Aorta (tissue), 5 donors: Measurements from ENCODE around the gene HSPG2. TPM values are rescaled to one million over a fixed set of nuclear protein-coding genes. Genes with fewer than 3 reads are reported as not detected.

Experiments
- ATAC-seq: fragments of 200-7000 bp; cut with Tn5 transposase; one replicate; pipeline ENCODE4 v1.9.1; 2022; ENCODE audit warnings: moderate library complexity; ENCODE audit not compliant: low FRiP score
- DNase-seq, 2 donors: peaks; one replicate each; pipeline ENCODE4 v3.0.0-alpha.2; 2020
- H3K27ac ChIP-seq, 2 donors: one replicate each; pipeline ENCODE4 v1.5.1; 2013; ENCODE audit warnings: low read length in 2 of 2, mild to moderate bottlenecking in 2 of 2, moderate library complexity in 2 of 2, control low read depth in 1 of 2, inconsistent platforms in 1 of 2, low read depth in 1 of 2
- H3K27me3 ChIP-seq, 2 donors: one replicate each; pipeline ENCODE4 v1.6.1; 2013; ENCODE audit warnings: control low read depth in 1 of 2, low read length in 1 of 2, mild to moderate bottlenecking in 1 of 2, moderate library complexity in 1 of 2; ENCODE audit not compliant: insufficient read depth in 2 of 2, control insufficient read depth in 1 of 2
- H3K36me3 ChIP-seq, 2 donors: one replicate each; pipeline ENCODE4 v1.6.1; 2013; ENCODE audit warnings: control low read depth in 1 of 2, low read length in 1 of 2, mild to moderate bottlenecking in 1 of 2; ENCODE audit not compliant: insufficient read depth in 2 of 2, control insufficient read depth in 1 of 2
- H3K4me1 ChIP-seq, 2 donors: one replicate each; pipeline ENCODE4 v1.6.1; 2013; ENCODE audit warnings: low read length in 2 of 2, control low read depth in 1 of 2, mild to moderate bottlenecking in 1 of 2, moderate library complexity in 1 of 2; ENCODE audit not compliant: insufficient read depth in 2 of 2, control insufficient read depth in 1 of 2
- H3K4me3 ChIP-seq, 2 donors: one replicate each; pipeline ENCODE4 v1.5.1; 2013; ENCODE audit warnings: low read length in 2 of 2, control low read depth in 1 of 2, mild to moderate bottlenecking in 1 of 2
- H3K9me3 ChIP-seq: one replicate; pipeline ENCODE4 v1.6.1; 2013; ENCODE audit warnings: mild to moderate bottlenecking, low read length; ENCODE audit not compliant: control insufficient read depth
- WGBS, 2 donors: extraction: QIAGEN DNeasy Blood & Tissue Kit; methylation state at CpG; one replicate each; pipeline ENCODE4 v1.1.7; 2013; 5-methylcytosine and 5-hydroxymethylcytosine counted together
- intact Hi-C, 2 donors: fragments of 100-400 bp; cut with DNase I; formaldehyde crosslinking; loops; one replicate each; pipeline versions ENCODE4 v1.14.2 to v1.15.0; 2022
- polyA plus RNA-seq, 2 donors: library from polyadenylated mRNA; stranded (reverse); fragments of 200-250 nt; gene quantifications; one replicate each; pipeline ENCODE4 v1.2.3, GENCODE V29; 2013
- total RNA-seq, 2 donors: library from RNA; stranded (reverse); fragmentation: NEBNext Ultra II Directional; extraction: Animal tissue kit (Norgen Biotek cat#: 25700); gene quantifications; one replicate each; pipeline ENCODE4 v1.2.1, GENCODE V29; 2021
- donor health status: healthy with polysubstance abuse.
- donor health status: Bipolar disorder and iron deficiency.
- donor health status: DM: no; HTN: no; CAD: no.
- donor health status: DM: no; HTN: no; CAD: no.
- donor health status: DM: yes; HTN: yes; CAD: no.

HSPG2 gene
- total and polyA plus RNA-seq, 4 donors, result 49.1 to 1,205 (median 568) TPM

DNA sequence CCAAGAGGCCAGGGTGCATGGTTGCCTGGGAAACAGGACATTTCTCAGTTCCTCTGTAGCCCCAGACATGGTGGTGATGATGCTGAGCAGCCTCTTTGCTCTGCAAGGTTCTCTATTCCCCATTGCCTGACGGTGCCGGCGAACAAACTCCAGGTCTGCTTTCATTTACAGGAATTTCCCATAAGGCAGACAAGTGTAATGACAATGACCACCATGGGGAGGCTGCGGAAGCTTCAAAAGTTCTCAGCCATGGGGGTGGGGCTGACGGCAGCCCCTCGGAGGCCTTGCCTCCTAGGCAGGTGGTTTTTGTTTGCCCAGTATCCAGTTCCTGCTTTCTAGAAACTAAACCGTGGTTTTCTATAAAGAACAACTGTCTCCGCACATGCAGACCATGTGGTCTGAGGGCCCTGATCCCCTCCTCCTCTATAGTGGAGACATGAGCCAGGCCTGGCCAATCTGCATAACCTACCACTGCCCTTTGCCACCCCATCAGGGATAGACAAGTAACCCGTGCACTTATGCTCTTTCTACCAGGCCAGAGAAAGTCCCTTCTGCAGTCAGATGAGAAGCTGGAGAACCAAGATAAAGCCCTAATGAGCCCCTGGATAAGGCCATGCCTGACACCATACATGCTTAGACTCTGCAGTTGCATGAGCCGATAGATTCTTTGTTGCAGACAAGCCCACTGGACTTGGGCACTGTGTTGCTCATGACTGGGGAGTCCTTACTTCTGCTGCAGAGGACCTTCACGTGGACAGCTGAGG, 71.0 kb downstream of the HSPG2 start:
- intact Hi-C loops, result no loop called here
- DNase-seq (no peak), ATAC-seq (no peak)
- no peaks in the 10 kb centered on the region for H3K4me1 ChIP-seq
- 62 to 63% methylated on average over 11 of the region's 11 CpGs for WGBS, 2 donors
- peaks cover 2 to 6% of the 10 kb centered on the region in 2 donors for H3K36me3 ChIP-seq
- no peak overlapping the region for H3K4me3 ChIP-seq
- no peaks in the 10 kb centered on the region for H3K27me3 ChIP-seq
- H3K9me3 ChIP-seq, result no peaks in the 10 kb centered on the region
- no peak overlapping the region for H3K27ac ChIP-seq

- Histone ChIP-seq H3K36me3 (peaks cover 2 to 6% of the 10 kb centered on the region in 2 donors), H3K9me3 (no peaks in the 10 kb centered on the region), H3K27me3 (no peaks in the 10 kb centered on the region), H3K4me3 (no peak overlapping the region), H3K4me1 (no peaks in the 10 kb centered on the region), H3K27ac (no peak overlapping the region)
- no peak for DNase-seq
- ATAC-seq, result no peak
- 87 to 93% methylated on average over 7 of the region's 7 CpGs for WGBS, 2 donors
- intact Hi-C loops, result no loop called here
Observed at GRCh38 chr1:21865609-21865942, 71.5 kb downstream of the HSPG2 start.

DNA sequence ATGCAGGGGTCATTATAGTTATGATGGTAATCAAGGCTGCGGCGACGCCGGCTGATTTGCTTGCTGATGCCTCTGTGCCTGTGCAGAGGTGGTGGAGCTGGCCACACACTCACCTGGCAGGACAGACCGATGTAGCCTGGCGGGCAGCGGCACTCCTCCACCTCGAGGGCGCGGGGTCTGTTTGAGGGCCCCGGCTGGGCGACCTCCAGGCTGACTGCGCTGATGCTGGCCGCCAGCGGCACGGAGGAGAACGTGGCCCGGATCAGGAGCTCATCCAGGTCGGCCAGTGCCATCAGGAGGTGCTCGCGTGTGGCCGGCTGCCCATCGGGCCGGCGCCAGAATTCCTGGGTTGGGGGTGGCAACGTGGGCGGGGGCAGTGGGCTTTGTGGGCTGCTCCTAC, 72.4 kb downstream of the HSPG2 start:
- no peak overlapping the region for H3K4me3 ChIP-seq
- 89 to 91% methylated on average over 27 of the region's 27 CpGs for WGBS, 2 donors
- ATAC-seq, result no peak
- peaks cover 2 to 6% of the 10 kb centered on the region in 2 donors for H3K36me3 ChIP-seq
- intact Hi-C loops, result no loop called here
- H3K27me3 ChIP-seq, result no peaks in the 10 kb centered on the region
- H3K4me1 ChIP-seq, result no peaks in the 10 kb centered on the region
- H3K27ac ChIP-seq, result no peak overlapping the region
- H3K9me3 ChIP-seq, result no peaks in the 10 kb centered on the region
- peak in 1 of 2 donors; percentile 70 for DNase-seq

GRCh38 chr1:21863981-21864380, 73.1 kb downstream of the HSPG2 start:
- Histone ChIP-seq H3K27ac (no peak overlapping the region), H3K36me3 (peaks cover 5 to 6% of the 10 kb centered on the region in 2 donors), H3K27me3 (no peaks in the 10 kb centered on the region), H3K4me3 (no peak overlapping the region), H3K9me3 (no peaks in the 10 kb centered on the region), H3K4me1 (no peaks in the 10 kb centered on the region)
- no peak for ATAC-seq
- 88 to 92% methylated on average over 12 of the region's 12 CpGs for WGBS, 2 donors
- intact Hi-C loops, result no loop called here
- DNase-seq, result peak in 1 of 2 donors; percentile 64

GRCh38 chr1:21861602-21862429, 75.3 kb downstream of the HSPG2 start:
- no peak for ATAC-seq
- Histone ChIP-seq H3K36me3 (peaks cover 4 to 8% of the 10 kb centered on the region in 2 donors), H3K4me1 (no peaks in the 10 kb centered on the region), H3K27me3 (no peaks in the 10 kb centered on the region), H3K4me3 (no peak overlapping the region), H3K27ac (no peak overlapping the region), H3K9me3 (no peaks in the 10 kb centered on the region)
- peak in 1 of 2 donors; percentile 73 for DNase-seq
- WGBS, 2 donors, result 92 to 93% methylated on average over 19 of the region's 19 CpGs
- intact Hi-C loops, result no loop called here

- Histone ChIP-seq H3K4me3 (no peak overlapping the region), H3K36me3 (peaks cover 4 to 12% of the 10 kb centered on the region in 2 donors), H3K4me1 (no peaks in the 10 kb centered on the region), H3K27me3 (no peaks in the 10 kb centered on the region), H3K9me3 (no peaks in the 10 kb centered on the region), H3K27ac (no peak overlapping the region)
- no peak for ATAC-seq
- intact Hi-C loops, result no loop called here
- no peak for DNase-seq
- 94 to 98% methylated on average over 3 of the region's 3 CpGs for WGBS, 2 donors
Observed at GRCh38 chr1:21860971-21861370, 76.1 kb downstream of the HSPG2 start.

- DNase-seq (no peak), ATAC-seq (no peak)
- H3K4me3 ChIP-seq, result no peak overlapping the region
- no peaks in the 10 kb centered on the region for H3K4me1 ChIP-seq
- peaks cover 0 to 18% of the 10 kb centered on the region in 2 donors for H3K36me3 ChIP-seq
- intact Hi-C loops, result no loop called here
- WGBS, 2 donors, result 93 to 95% methylated on average over 10 of the region's 10 CpGs
- H3K27me3 ChIP-seq, result no peaks in the 10 kb centered on the region
- H3K9me3 ChIP-seq, result no peaks in the 10 kb centered on the region
- H3K27ac ChIP-seq, result no peak overlapping the region
Observed at GRCh38 chr1:21859669-21860179, 77.4 kb downstream of the HSPG2 start.

GRCh38 chr1:21857840-21858670, 79.1 kb downstream of the HSPG2 start:
- H3K27me3 ChIP-seq, result no peaks in the 10 kb centered on the region
- no peak overlapping the region for H3K27ac ChIP-seq
- intact Hi-C loops, result no loop called here
- no peak overlapping the region for H3K4me3 ChIP-seq
- H3K9me3 ChIP-seq, result no peaks in the 10 kb centered on the region
- peaks cover 0 to 24% of the 10 kb centered on the region in 2 donors for H3K36me3 ChIP-seq
- no peaks in the 10 kb centered on the region for H3K4me1 ChIP-seq
- DNase-seq (no peak), ATAC-seq (no peak)
- WGBS, 2 donors, result 67 to 70% methylated on average over 15 of the region's 15 CpGs
